K562 (cell line): ENCODE results near the gene MYO3B. TPM values are rescaled to one million over a fixed set of nuclear protein-coding genes. Genes with fewer than 3 reads are reported as not detected.

ENCODE experiments used
- ATAC-seq: fragments of 200-7000 bp; cut with Tn5 transposase; 3 replicates; pipeline ENCODE4 v1.9.1; 2020; ENCODE audit warnings: moderate library complexity
- BruUV-seq: library from RNA; stranded (reverse); fragments of 400-500 nt; replicated peaks from 2 replicates; lab custom pipeline; 2021; lab: Mats Ljungman, UMichigan
- CTCF ChIA-PET: fragments of 300-600 bp; formaldehyde crosslinking; extraction: SDS; loops from one replicate; lab custom pipeline; 2021; ENCODE audit warnings: low intra/inter-chr PET ratio; lab: Yijun Ruan, JAX
- POLR2A ChIA-PET: fragments of 300-600, 350-650 bp; sonication (Branson Sonifier 250); formaldehyde crosslinking; extraction: SDS; loops from one replicate; lab custom pipeline; 2021; ENCODE audit warnings: antibody characterized with exemption, inconsistent platforms; lab: Yijun Ruan, JAX
- DNase-seq, 4 experiments: peaks; one replicate each; pipeline versions ENCODE4 v3.0.0 to v3.0.0-alpha.2; 2011 to 2018; ENCODE audit warnings: low spot score in 3 of 4, mixed read lengths in 3 of 4; ENCODE audit errors: extremely low read depth in 1 of 4
- FAIRE-seq: peaks from 2 replicates; lab custom pipeline; 2011; peaks lifted over from hg19 to GRCh38; lab: Jason Lieb, UNC
- H2AFZ ChIP-seq: 2 replicates; pipeline ENCODE4 v1.6.0; 2011; ENCODE audit warnings: low read depth, low read length, control low read depth, inconsistent platforms
- H3K27ac ChIP-seq: fragments of 200-600 bp; 3 replicates; pipeline ENCODE4 v1.8.0; 2011; ENCODE audit warnings: low read depth, mild to moderate bottlenecking, control low read depth, inconsistent platforms, low read length, moderate library complexity, mixed read lengths; ENCODE audit errors: extremely low read depth
- H3K27me3 ChIP-seq, 2 experiments: fragments of 300-600 bp in 1 of 2; 2 replicates in 1 of 2; 3 replicates in 1 of 2; pipeline versions ENCODE4 v1.6.0 to v1.8.0; 2011; ENCODE audit warnings: inconsistent platforms in 2 of 2, low read length in 2 of 2, mild to moderate bottlenecking in 1 of 2, mixed read lengths in 1 of 2, moderate library complexity in 1 of 2; ENCODE audit not compliant: control insufficient read depth in 2 of 2, insufficient read depth in 2 of 2
- H3K36me3 ChIP-seq: fragments of 300-600 bp; 3 replicates; pipeline ENCODE4 v1.8.0; 2011; ENCODE audit warnings: mild to moderate bottlenecking, low read length, inconsistent platforms; ENCODE audit not compliant: control insufficient read depth, insufficient read depth
- H3K4me1 ChIP-seq, 2 experiments: fragments of 200-600 bp in 1 of 2; replicated peaks in 1 of 2; 2 replicates in 1 of 2; 3 replicates in 1 of 2; pipeline versions ENCODE4 v1.5.1 to v1.8.0; 2011; ENCODE audit warnings: inconsistent platforms in 2 of 2, low read length in 2 of 2, mild to moderate bottlenecking in 1 of 2, mixed read lengths in 1 of 2, moderate library complexity in 1 of 2; ENCODE audit not compliant: control insufficient read depth in 2 of 2, insufficient read depth in 2 of 2
- H3K4me2 ChIP-seq: 2 replicates; pipeline ENCODE4 v1.6.1; 2011; ENCODE audit warnings: low read length, control low read depth, inconsistent platforms, mixed read lengths; ENCODE audit not compliant: insufficient read depth
- H3K4me3 ChIP-seq: fragments of 200-600 bp; sonication (generic), shearing (Covaris generic); 2 replicates; pipeline ENCODE4 v1.5.1; 2016; ENCODE audit warnings: control low read depth, inconsistent platforms
- H3K79me2 ChIP-seq: fragments of 200-600 bp; 3 replicates; pipeline ENCODE4 v1.8.0; 2011; ENCODE audit warnings: low read length, inconsistent platforms; ENCODE audit not compliant: control insufficient read depth, insufficient read depth
- H3K9ac ChIP-seq, 2 experiments: 2 replicates each; pipeline versions ENCODE4 v1.6.0 to v1.6.1; 2011; ENCODE audit warnings: low read depth in 2 of 2, low read length in 2 of 2, control low read depth in 1 of 2, inconsistent platforms in 1 of 2, mild to moderate bottlenecking in 1 of 2, mixed read lengths in 1 of 2; ENCODE audit not compliant: insufficient read depth in 1 of 2
- H3K9me1 ChIP-seq: one replicate; pipeline ENCODE4 v1.6.0; 2011; ENCODE audit warnings: inconsistent platforms, mild to moderate bottlenecking, low read length, moderate library complexity; ENCODE audit not compliant: control insufficient read depth, insufficient read depth
- H3K9me3 ChIP-seq: replicated peaks from 2 replicates; pipeline ENCODE4 v1.5.1; 2011; ENCODE audit warnings: low read depth, low read length, inconsistent platforms; ENCODE audit not compliant: control insufficient read depth, insufficient read depth
- H4K20me1 ChIP-seq: replicated peaks from 2 replicates; pipeline ENCODE4 v1.6.1; 2011; ENCODE audit warnings: low read length, inconsistent platforms, mixed read lengths; ENCODE audit not compliant: control insufficient read depth, insufficient read depth
- ARHGAP35 ChIP-seq: fragments of 450-650 bp; IDR thresholded peaks from 2 replicates; pipeline ENCODE4 v1.6.1; 2018; ENCODE audit not compliant: partially characterized antibody
- CAMTA2 ChIP-seq: fragments of 250-450 bp; sonication (Bioruptor Pico); conservative IDR thresholded peaks from 2 replicates; pipeline ENCODE4 v1.5.1; 2022
- CREBBP ChIP-seq: IDR thresholded peaks from one replicate; pipeline ENCODE4 v1.6.1; 2012; ENCODE audit warnings: low read depth, mild to moderate bottlenecking, control low read depth, inconsistent platforms, low read length
- ERF ChIP-seq: fragments of 450-650 bp; formaldehyde crosslinking; IDR thresholded peaks from 2 replicates; pipeline ENCODE4 v1.4.0; 2020; ENCODE audit warnings: mild to moderate bottlenecking, mixed read lengths
- MCM3 ChIP-seq: fragments of 450-650 bp; IDR thresholded peaks from 2 replicates; pipeline ENCODE4 v1.6.1; 2016
- PPARD ChIP-seq: fragments of 250-450 bp; sonication (Bioruptor Pico); IDR thresholded peaks from 2 replicates; pipeline ENCODE4 v1.8.0; 2022; ENCODE audit warnings: inconsistent platforms, mild to moderate bottlenecking, moderate library complexity
- RAD51 ChIP-seq: fragments of 450-650 bp; IDR thresholded peaks from 2 replicates; pipeline ENCODE4 v1.7.1; 2016; ENCODE audit warnings: low read depth, mild to moderate bottlenecking, borderline replicate concordance
- RBM15 ChIP-seq: fragments of 200-400 bp; formaldehyde crosslinking; IDR thresholded peaks from 2 replicates; pipeline ENCODE4 v1.6.1; 2018; ENCODE audit warnings: mild to moderate bottlenecking, low read length, moderate library complexity; ENCODE audit not compliant: insufficient read depth
- RCOR1 ChIP-seq, 2 experiments: IDR thresholded peaks; 2 replicates each; pipeline ENCODE4 v1.6.1; 2012; ENCODE audit warnings: low read depth in 2 of 2, low read length in 2 of 2, borderline replicate concordance in 1 of 2, improper control_type of control experiment in 1 of 2
- TAF15 ChIP-seq: fragments of 200-400 bp; formaldehyde crosslinking; IDR thresholded peaks from 2 replicates; pipeline ENCODE4 v1.6.1; 2017; ENCODE audit warnings: mild to moderate bottlenecking, low read depth, low read length, moderate library complexity
- ZFP36 ChIP-seq: fragments of 150-350 bp; IDR thresholded peaks from 2 replicates; pipeline ENCODE4 v1.6.1; 2018; ENCODE audit warnings: low read length, low read depth; ENCODE audit not compliant: partially characterized antibody
- ZNF232 ChIP-seq: sonication (generic); formaldehyde crosslinking; IDR thresholded peaks from 2 replicates; pipeline ENCODE4 v1.8.0; 2022; ENCODE audit warnings: mild to moderate bottlenecking, missing genetic modification reagents
- ZNF316 ChIP-seq: fragments of 450-650 bp; IDR thresholded peaks from 2 replicates; pipeline ENCODE4 v1.6.1; 2016
- ZNF41 ChIP-seq: fragments of 250-450 bp; sonication (Bioruptor Pico); conservative IDR thresholded peaks from 2 replicates; pipeline ENCODE4 v1.4.0; 2020; ENCODE audit warnings: mild to moderate bottlenecking
- WGBS: fragments of 100-300 bp; shearing (Covaris generic); methylation state at CpG from one replicate; pipeline ENCODE4 v1.1.6; 2016; ENCODE audit warnings: low coverage, mixed read lengths; ENCODE audit not compliant: insufficient coverage; ENCODE audit errors: missing lambda C conversion rate; 5-methylcytosine and 5-hydroxymethylcytosine counted together
- in situ Hi-C: fragments of 300-500 bp; cut with MboI; formaldehyde crosslinking; loops from 4 replicates; pipeline ENCODE4 v1.15.0; 2018; ENCODE audit warnings: inconsistent platforms, mixed read lengths
- intact Hi-C: fragments of 100-400 bp; cut with micrococcal nuclease; formaldehyde crosslinking; loops from 2 replicates; pipeline ENCODE4 v1.14.2; 2022
- polyA plus RNA-seq, 8 experiments: library from polyadenylated mRNA; depleted of rRNA in 4 of 8; stranded (reverse) in 5 of 8; unstranded in 3 of 8; fragments of >200 nt; fragmentation: Nextera tagmentation in 2 of 8; fragmentation: Illumina TruSeq in 1 of 8; extraction: Ambion mirVana in 2 of 8; extraction: Trizol in 1 of 8; gene quantifications; 2 replicates each; pipeline versions ENCODE4 v1.2.1 to v1.2.3, GENCODE V29; 2011 to 2014; ENCODE audit warnings: inconsistent platforms in 1 of 8, missing spikeins in 1 of 8
- total RNA-seq, 7 experiments: library from RNA; depleted of rRNA in 6 of 7; stranded (reverse); fragments of >200 nt in 6 of 7; fragmentation: Illumina TruSeq in 2 of 7; extraction: Trizol in 2 of 7; gene quantifications; 2 replicates each; pipeline versions ENCODE4 v1.2.1 to v1.2.3, GENCODE V29; 2011 to 2021; ENCODE audit warnings: low replicate concordance in 1 of 7
- TF ChIP-seq, protein P1 (sequence below): fragments of 250-450 bp; sonication (Bioruptor Pico); IDR thresholded peaks from 2 replicates; pipeline ENCODE4 v1.8.0; 2021; ENCODE audit warnings: borderline replicate concordance, mild to moderate bottlenecking, moderate library complexity; ENCODE audit not compliant: poor library complexity, severe bottlenecking

MYO3B gene
- total and polyA plus RNA-seq, 9 of the 15 experiments (the other 6 are each of a cell fraction or from before 2014, with no cell fraction given) = 2.7 to 6.5 (median 3.6) TPM

DNA sequence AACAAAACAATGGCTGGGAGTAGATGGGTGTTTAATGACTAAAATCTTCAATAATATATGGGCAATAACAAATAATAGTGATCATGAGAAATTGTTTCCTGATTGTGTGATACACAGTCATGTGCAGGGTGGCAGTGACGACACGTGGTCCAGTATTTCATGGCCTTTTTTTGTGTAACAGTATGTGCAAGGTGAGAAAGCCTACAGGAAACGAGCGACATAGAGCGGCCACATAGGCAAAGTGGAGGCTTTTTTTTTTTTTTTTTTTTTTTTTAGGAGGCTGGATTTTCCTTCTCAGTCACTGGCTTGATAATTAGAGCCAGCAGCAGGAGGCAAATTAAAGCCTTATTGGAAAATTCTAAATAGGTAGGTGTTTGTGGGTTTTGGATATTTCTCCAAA is 123.7 kb downstream of the MYO3B start:
- H3K27ac ChIP-seq = no peak overlapping the region
- intact Hi-C loops (loop anchor here (5.0 kb wide), 1 partner anchor 64 kb away; no protein-coding TSS in a partner anchor), in situ Hi-C loops (no loop called here)
- no peak overlapping the region for H3K4me3 ChIP-seq
- no peaks in the 10 kb centered on the region for H3K27me3 ChIP-seq
- TF ChIP-seq PPARD (CRISPR knock-in tag) (no peak), ZNF41 (CRISPR knock-in tag) (no peak), ZNF232 (no peak), TAF15 (no peak), ZNF316 (no peak), RBM15 (no peak), ARHGAP35 (no peak), ZFP36 (no peak), MCM3 (no peak), CAMTA2 (CRISPR knock-in tag) (no peak), ERF (CRISPR knock-in tag) (no peak), RCOR1 (IDR thresholded peaks at IDR 0.05; ENCODE audit: borderline replicate concordance in 1 of 2, low read depth in 2 of 2, low read length in 2 of 2) (no peak), CREBBP (no peak), RAD51 (no peak)
- TF ChIP-seq, protein P1, sequence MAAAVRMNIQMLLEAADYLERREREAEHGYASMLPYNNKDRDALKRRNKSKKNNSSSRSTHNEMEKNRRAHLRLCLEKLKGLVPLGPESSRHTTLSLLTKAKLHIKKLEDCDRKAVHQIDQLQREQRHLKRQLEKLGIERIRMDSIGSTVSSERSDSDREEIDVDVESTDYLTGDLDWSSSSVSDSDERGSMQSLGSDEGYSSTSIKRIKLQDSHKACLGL (CRISPR knock-in tag) = no peak
- FAIRE-seq (no peak), ATAC-seq (no peak), DNase-seq (no peak)
- H3K4me1 ChIP-seq = peaks cover 6 to 30% of the 10 kb centered on the region in 2 experiments; a peak in 4 of 5 replicates
- peak overlapping the region; percentile 47 for H2AFZ ChIP-seq
- H3K9me3 ChIP-seq = no peaks in the 10 kb centered on the region
- no peaks in the 10 kb centered on the region for H3K9me1 ChIP-seq
- no peaks in the 10 kb centered on the region for H4K20me1 ChIP-seq
- BruUV-seq = no TSS peak
- POLR2A ChIA-PET = interaction anchor here (0.5 to 0.7 kb wide), 3 partner anchors 11 to 687 kb away, joined by 3 read pairs; no protein-coding TSS in a partner anchor
- H3K4me2 ChIP-seq = no peak overlapping the region
- H3K79me2 ChIP-seq = no peaks in the 10 kb centered on the region
- WGBS = 90% methylated on average over 5 of the region's 5 CpGs
- H3K36me3 ChIP-seq = no peaks in the 10 kb centered on the region
- no peak overlapping the region for H3K9ac ChIP-seq
- CTCF ChIA-PET = no interaction called here
